SK-N-SH (cell line): ENCODE measurements around the gene BAIAP2L2. TPM values are rescaled to one million over a fixed set of nuclear protein-coding genes. Genes with fewer than 3 reads are reported as not detected.
"Not testable (repeated sequence)": the region's sequence is repeated elsewhere in the genome, so short reads cannot be mapped to it uniquely, and the experiment has no call there.

Experiments
- CTCF ChIA-PET: fragments of 300-600, 350-600 bp; formaldehyde crosslinking; extraction: SDS; loops from one replicate; lab custom pipeline; 2021; lab: Yijun Ruan, JAX
- POLR2A ChIA-PET: fragments of 350-600 bp; sonication (Branson Sonifier 250); formaldehyde crosslinking; extraction: SDS; loops from one replicate; lab custom pipeline; 2020; ENCODE audit warnings: antibody characterized with exemption, inconsistent platforms; lab: Yijun Ruan, JAX
- DNase-seq: peaks from one replicate; pipeline ENCODE4 v3.0.0; 2012
- H2AFZ ChIP-seq: fragments of 200-600 bp; sonication (generic); 2 replicates; pipeline ENCODE4 v1.8.1; 2016; ENCODE audit warnings: antibody characterized with exemption, mild to moderate bottlenecking, low read depth
- H3F3A ChIP-seq: fragments of 200-600 bp; sonication (generic); replicated peaks from 2 replicates; pipeline ENCODE3; 2016; ENCODE audit warnings: antibody characterized with exemption, mild to moderate bottlenecking; ENCODE audit not compliant: insufficient read depth
- H3K27ac ChIP-seq, 2 experiments: fragments of 200-500 bp in 1 of 2; fragments of 200-600 bp in 1 of 2; sonication (Bioruptor generic) in 1 of 2; sonication (generic), shearing (Covaris generic) in 1 of 2; 2 replicates each; pipeline versions ENCODE4 v1.5.1 to v1.6.1; 2014 to 2016; ENCODE audit warnings: low read depth in 2 of 2, inconsistent platforms in 1 of 2, low read length in 1 of 2, mild to moderate bottlenecking in 1 of 2, mixed read lengths in 1 of 2
- H3K27me3 ChIP-seq: fragments of 200-600 bp; sonication (generic), shearing (Covaris generic); 2 replicates; pipeline ENCODE4 v1.6.1; 2016; ENCODE audit warnings: mixed run types; ENCODE audit not compliant: insufficient read depth
- H3K36me3 ChIP-seq, 2 experiments: fragments of 200-500 bp in 1 of 2; fragments of 200-600 bp in 1 of 2; sonication (Bioruptor generic) in 1 of 2; sonication (generic) in 1 of 2; replicated peaks in 1 of 2; 2 replicates each; pipeline versions ENCODE3 to v1.5.1; 2014 to 2016; ENCODE audit warnings: low read length in 1 of 2, mild to moderate bottlenecking in 1 of 2; ENCODE audit not compliant: insufficient read depth in 2 of 2, control insufficient read depth in 1 of 2
- H3K4me1 ChIP-seq, 2 experiments: fragments of 200-500 bp in 1 of 2; fragments of 200-600 bp in 1 of 2; sonication (Bioruptor generic) in 1 of 2; sonication (generic), shearing (Covaris generic) in 1 of 2; 2 replicates each; pipeline versions ENCODE4 v1.5.1 to v1.6.1; 2014 to 2016; ENCODE audit warnings: low read depth in 1 of 2, low read length in 1 of 2, mixed run types in 1 of 2; ENCODE audit not compliant: insufficient read depth in 2 of 2, control insufficient read depth in 1 of 2
- H3K4me2 ChIP-seq: fragments of 200-600 bp; sonication (generic), shearing (Covaris generic); 2 replicates; pipeline ENCODE4 v1.6.1; 2017; ENCODE audit warnings: mixed run types
- H3K4me3 ChIP-seq, 2 experiments: fragments of 200-500 bp in 1 of 2; fragments of 200-600 bp in 1 of 2; sonication (Bioruptor generic) in 1 of 2; sonication (generic), shearing (Covaris generic) in 1 of 2; 2 replicates each; pipeline versions ENCODE4 v1.5.1 to v1.8.1; 2014 to 2016; ENCODE audit warnings: low read depth in 2 of 2, inconsistent platforms in 1 of 2, low read length in 1 of 2, mild to moderate bottlenecking in 1 of 2, mixed read lengths in 1 of 2, moderate library complexity in 1 of 2
- H3K79me2 ChIP-seq: fragments of 200-600 bp; sonication (generic); 2 replicates; pipeline ENCODE4 v1.8.1; 2017; ENCODE audit warnings: mild to moderate bottlenecking; ENCODE audit not compliant: insufficient read depth
- H3K9ac ChIP-seq: fragments of 200-600 bp; sonication (generic); 2 replicates; pipeline ENCODE4 v1.6.1; 2017; ENCODE audit warnings: mixed run types
- H3K9me2 ChIP-seq: fragments of 200-600 bp; sonication (generic); 2 replicates; pipeline ENCODE4 v1.6.1; 2017; ENCODE audit warnings: mixed run types
- H3K9me3 ChIP-seq: fragments of 200-600 bp; sonication (generic); 2 replicates; pipeline ENCODE4 v1.6.1; 2017; ENCODE audit warnings: mixed run types, mild to moderate bottlenecking, moderate library complexity
- H4K20me1 ChIP-seq: fragments of 200-600 bp; sonication (generic); 2 replicates; pipeline ENCODE4 v1.6.1; 2017; ENCODE audit warnings: mild to moderate bottlenecking, mixed run types; ENCODE audit not compliant: insufficient read depth
- CTCF ChIP-seq: fragments of 200-600 bp; sonication (generic); IDR thresholded peaks from 2 replicates; pipeline ENCODE4 v1.6.1; 2017; ENCODE audit warnings: antibody characterized with exemption, mild to moderate bottlenecking, moderate library complexity
- EP300 ChIP-seq, 2 experiments: IDR thresholded peaks; 2 replicates each; pipeline versions ENCODE4 v1.4.0 to v1.6.1; 2012; ENCODE audit warnings: borderline replicate concordance in 1 of 2, low read depth in 1 of 2, low read length in 1 of 2
- EZH2phosphoT487 ChIP-seq: fragments of 200-600 bp; sonication (generic); IDR thresholded peaks from 2 replicates; pipeline ENCODE4 v1.6.1; 2017; ENCODE audit warnings: low read depth, mixed run types, mild to moderate bottlenecking, antibody characterized with exemption, moderate library complexity, borderline replicate concordance
- IRF3 ChIP-seq: fragments of 150-350 bp; IDR thresholded peaks from 2 replicates; pipeline ENCODE4 v1.6.1; 2016; ENCODE audit warnings: mild to moderate bottlenecking, low read depth, low read length
- MEF2A ChIP-seq: IDR thresholded peaks from 2 replicates; pipeline ENCODE4 v1.4.0; 2012; ENCODE audit warnings: low read depth, borderline replicate concordance
- REST ChIP-seq: IDR thresholded peaks from 2 replicates; pipeline ENCODE4 v1.6.1; 2012; ENCODE audit warnings: mild to moderate bottlenecking, low read depth, low read length, moderate library complexity
- SMC3 ChIP-seq: IDR thresholded peaks from 2 replicates; pipeline ENCODE4 v1.6.1; 2012; ENCODE audit warnings: low read depth, low read length, improper control_type of control experiment
- USF1 ChIP-seq: IDR thresholded peaks from 2 replicates; pipeline ENCODE4 v1.4.0; 2012; ENCODE audit warnings: low read depth, borderline replicate concordance
- YY1 ChIP-seq: IDR thresholded peaks from 2 replicates; pipeline ENCODE4 v1.4.0; 2012; ENCODE audit warnings: low read depth, mild to moderate bottlenecking
- WGBS: methylation state at CpG from one replicate; pipeline ENCODE4 v1.1.6; 2017; ENCODE audit warnings: low lambda C conversion rate; 5-methylcytosine and 5-hydroxymethylcytosine counted together
- polyA plus RNA-seq, 3 experiments: library from polyadenylated mRNA; depleted of rRNA; stranded (reverse); fragments of >200 nt; gene quantifications; 2 replicates each; pipeline ENCODE4 v1.2.3, GENCODE V29; 2012

Gene BAIAP2L2
- polyA plus RNA-seq, 1 of the 3 experiments (the other 2 are of a cell fraction) = 0.16 TPM

GRCh38 chr22:38038890-38039812 is 71.3 kb downstream of the BAIAP2L2 start:
- H3K27me3 ChIP-seq = no peaks in the 10 kb centered on the region
- H3K4me1 ChIP-seq = peaks cover 0 to 3% of the 10 kb centered on the region in 2 experiments; a peak in 1 of 4 replicates
- no peaks in the 10 kb centered on the region for H3K9me3 ChIP-seq
- 92% methylated on average over 20 of the region's 46 CpGs for WGBS
- no peak overlapping the region for H3K27ac ChIP-seq
- no peaks in the 10 kb centered on the region for H3K79me2 ChIP-seq
- no peak overlapping the region for H3K9ac ChIP-seq
- H3K4me3 ChIP-seq = no peak overlapping the region
- H3F3A ChIP-seq = no peaks in the 10 kb centered on the region
- H3K9me2 ChIP-seq = no peaks in the 10 kb centered on the region
- H3K4me2 ChIP-seq = no peak overlapping the region
- H4K20me1 ChIP-seq = no peaks in the 10 kb centered on the region
- CTCF ChIA-PET = interaction anchor here (2.4 kb wide), 1 partner anchor 13 kb away, joined by 8 read pairs; no protein-coding TSS in a partner anchor
- TF ChIP-seq IRF3 = no peak
- TF ChIP-seq EP300 (IDR thresholded peaks at IDR 0.05; ENCODE audit: borderline replicate concordance in 1 of 2, low read depth in 1 of 2, low read length in 1 of 2) = no peak
- TF ChIP-seq, all 33 proteins: peak for 0
- DNase-seq = no peak
- POLR2A ChIA-PET = no interaction called here
- no peaks in the 10 kb centered on the region for H3K36me3 ChIP-seq
- H2AFZ ChIP-seq = no peak overlapping the region

- TF ChIP-seq CTCF (no peak), EZH2phosphoT487 (no peak), YY1 (no peak), MEF2A (no peak), USF1 (no peak), SMC3 (no peak), REST (no peak)
- Histone ChIP-seq H3K9ac (no peak overlapping the region), H3K27me3 (no peaks in the 10 kb centered on the region), H3K27ac (no peak overlapping the region), H3K9me3 (no peaks in the 10 kb centered on the region), H3K4me2 (no peak overlapping the region), H2AFZ (no peak overlapping the region), H3K9me2 (no peaks in the 10 kb centered on the region), H3F3A (no peaks in the 10 kb centered on the region), H3K36me3 (no peaks in the 10 kb centered on the region), H3K4me3 (no peak overlapping the region), H3K4me1 (peaks cover 0 to 4% of the 10 kb centered on the region in 2 experiments; a peak in 1 of 4 replicates), H3K79me2 (no peaks in the 10 kb centered on the region), H4K20me1 (no peaks in the 10 kb centered on the region)
- 80% methylated on average over 8 of the region's 23 CpGs for WGBS
- DNase-seq = peak; percentile 5
- POLR2A ChIA-PET = no interaction called here
- CTCF ChIA-PET = no interaction called here
Measured at GRCh38 chr22:38038426-38038825, 72.1 kb downstream of the BAIAP2L2 start.

GRCh38 chr22:38037367-38038150 is 72.9 kb downstream of the BAIAP2L2 start:
- H3K4me1 ChIP-seq, H3K79me2 ChIP-seq, H3K27ac ChIP-seq, H3K9me2 ChIP-seq, H3K27me3 ChIP-seq, H3K9me3 ChIP-seq, H3K4me2 ChIP-seq, H3K9ac ChIP-seq, CTCF ChIA-PET, H4K20me1 ChIP-seq, H3F3A ChIP-seq, H3K36me3 ChIP-seq, H2AFZ ChIP-seq, H3K4me3 ChIP-seq, DNase-seq, POLR2A ChIA-PET: not testable (repeated sequence)
- 85% methylated on average over 10 of the region's 13 CpGs for WGBS
